Measurements from ENCODE around the gene SLC28A1.

DNA sequence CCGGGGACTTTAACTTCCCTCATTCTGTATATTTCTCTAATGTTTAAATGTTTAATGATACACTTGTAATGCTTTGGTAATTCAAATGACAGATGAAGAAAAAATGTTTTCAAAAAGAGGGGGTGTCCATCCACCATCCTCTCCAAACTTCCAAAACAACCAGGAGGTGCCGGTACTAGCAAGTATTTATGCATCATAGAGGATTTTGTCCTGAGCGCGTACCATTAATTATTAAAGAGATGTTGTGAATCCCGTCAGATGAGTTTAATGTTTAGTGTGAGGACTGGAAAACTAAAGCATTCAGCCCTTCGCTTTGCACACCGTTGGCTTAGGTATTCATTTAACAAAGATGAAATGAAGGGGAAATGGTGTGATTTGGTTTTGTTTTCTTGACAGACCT, 1.3 kb downstream of the SLC28A1 start:
- TF ChIP-seq, protein P1, sequence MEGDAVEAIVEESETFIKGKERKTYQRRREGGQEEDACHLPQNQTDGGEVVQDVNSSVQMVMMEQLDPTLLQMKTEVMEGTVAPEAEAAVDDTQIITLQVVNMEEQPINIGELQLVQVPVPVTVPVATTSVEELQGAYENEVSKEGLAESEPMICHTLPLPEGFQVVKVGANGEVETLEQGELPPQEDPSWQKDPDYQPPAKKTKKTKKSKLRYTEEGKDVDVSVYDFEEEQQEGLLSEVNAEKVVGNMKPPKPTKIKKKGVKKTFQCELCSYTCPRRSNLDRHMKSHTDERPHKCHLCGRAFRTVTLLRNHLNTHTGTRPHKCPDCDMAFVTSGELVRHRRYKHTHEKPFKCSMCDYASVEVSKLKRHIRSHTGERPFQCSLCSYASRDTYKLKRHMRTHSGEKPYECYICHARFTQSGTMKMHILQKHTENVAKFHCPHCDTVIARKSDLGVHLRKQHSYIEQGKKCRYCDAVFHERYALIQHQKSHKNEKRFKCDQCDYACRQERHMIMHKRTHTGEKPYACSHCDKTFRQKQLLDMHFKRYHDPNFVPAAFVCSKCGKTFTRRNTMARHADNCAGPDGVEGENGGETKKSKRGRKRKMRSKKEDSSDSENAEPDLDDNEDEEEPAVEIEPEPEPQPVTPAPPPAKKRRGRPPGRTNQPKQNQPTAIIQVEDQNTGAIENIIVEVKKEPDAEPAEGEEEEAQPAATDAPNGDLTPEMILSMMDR (IDR thresholded peaks at IDR 0.05) = no peak
- TF ChIP-seq POLR2A (IDR thresholded peaks at IDR 0.05) (no peak), EP300 (IDR thresholded peaks at IDR 0.05) (no peak)

Measured in ovary (tissue), 3 donors.